ENCODE measurements around the gene MCOLN3.

Gene MCOLN3

DNA sequence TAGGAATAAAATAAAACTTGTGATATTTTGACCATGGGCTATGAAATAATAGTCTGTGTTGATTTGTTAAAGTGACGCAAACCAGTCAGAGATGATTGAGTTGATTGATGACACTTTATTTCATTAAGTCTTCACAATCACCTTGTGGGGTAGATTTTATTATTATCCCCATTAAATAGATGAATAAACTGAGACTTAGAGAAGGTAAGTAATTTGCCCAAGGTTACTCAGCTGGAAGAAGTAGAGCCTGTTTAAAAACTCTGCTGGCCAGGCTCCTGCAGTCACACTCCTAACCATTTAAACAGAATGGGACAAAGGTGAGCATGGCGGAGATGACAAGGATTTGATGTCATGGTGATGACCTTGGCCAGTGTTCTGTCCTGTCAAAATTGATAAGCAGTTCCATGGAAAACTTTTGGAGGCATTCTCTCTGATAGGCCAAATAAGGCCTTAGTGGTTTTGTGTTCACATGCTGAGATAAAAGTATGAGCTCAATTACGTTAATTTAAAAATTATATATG, 22.7 kb upstream of the MCOLN3 start:
- H3K4me3 ChIP-seq (replicated peaks; ENCODE audit: insufficient read depth, low read length) = no peak overlapping the region
- H3K27ac ChIP-seq (replicated peaks) = no peak overlapping the region
- H3K27me3 ChIP-seq (ENCODE audit: insufficient read depth, poor library complexity, severe bottlenecking) = peaks cover 2% of the 10 kb centered on the region
- TF ChIP-seq SPI1 (IDR thresholded peaks at IDR 0.05; ENCODE audit: borderline replicate concordance, low read depth) (no peak), GABPA (IDR thresholded peaks at IDR 0.05; ENCODE audit: low read depth) (no peak), POLR2AphosphoS5 (IDR thresholded peaks at IDR 0.05; ENCODE audit: low read depth) (no peak)
- TF ChIP-seq, protein P1, sequence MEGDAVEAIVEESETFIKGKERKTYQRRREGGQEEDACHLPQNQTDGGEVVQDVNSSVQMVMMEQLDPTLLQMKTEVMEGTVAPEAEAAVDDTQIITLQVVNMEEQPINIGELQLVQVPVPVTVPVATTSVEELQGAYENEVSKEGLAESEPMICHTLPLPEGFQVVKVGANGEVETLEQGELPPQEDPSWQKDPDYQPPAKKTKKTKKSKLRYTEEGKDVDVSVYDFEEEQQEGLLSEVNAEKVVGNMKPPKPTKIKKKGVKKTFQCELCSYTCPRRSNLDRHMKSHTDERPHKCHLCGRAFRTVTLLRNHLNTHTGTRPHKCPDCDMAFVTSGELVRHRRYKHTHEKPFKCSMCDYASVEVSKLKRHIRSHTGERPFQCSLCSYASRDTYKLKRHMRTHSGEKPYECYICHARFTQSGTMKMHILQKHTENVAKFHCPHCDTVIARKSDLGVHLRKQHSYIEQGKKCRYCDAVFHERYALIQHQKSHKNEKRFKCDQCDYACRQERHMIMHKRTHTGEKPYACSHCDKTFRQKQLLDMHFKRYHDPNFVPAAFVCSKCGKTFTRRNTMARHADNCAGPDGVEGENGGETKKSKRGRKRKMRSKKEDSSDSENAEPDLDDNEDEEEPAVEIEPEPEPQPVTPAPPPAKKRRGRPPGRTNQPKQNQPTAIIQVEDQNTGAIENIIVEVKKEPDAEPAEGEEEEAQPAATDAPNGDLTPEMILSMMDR (IDR thresholded peaks at IDR 0.05; ENCODE audit: insufficient read depth, low read length) = no peak
- TF ChIP-seq, protein P2, sequence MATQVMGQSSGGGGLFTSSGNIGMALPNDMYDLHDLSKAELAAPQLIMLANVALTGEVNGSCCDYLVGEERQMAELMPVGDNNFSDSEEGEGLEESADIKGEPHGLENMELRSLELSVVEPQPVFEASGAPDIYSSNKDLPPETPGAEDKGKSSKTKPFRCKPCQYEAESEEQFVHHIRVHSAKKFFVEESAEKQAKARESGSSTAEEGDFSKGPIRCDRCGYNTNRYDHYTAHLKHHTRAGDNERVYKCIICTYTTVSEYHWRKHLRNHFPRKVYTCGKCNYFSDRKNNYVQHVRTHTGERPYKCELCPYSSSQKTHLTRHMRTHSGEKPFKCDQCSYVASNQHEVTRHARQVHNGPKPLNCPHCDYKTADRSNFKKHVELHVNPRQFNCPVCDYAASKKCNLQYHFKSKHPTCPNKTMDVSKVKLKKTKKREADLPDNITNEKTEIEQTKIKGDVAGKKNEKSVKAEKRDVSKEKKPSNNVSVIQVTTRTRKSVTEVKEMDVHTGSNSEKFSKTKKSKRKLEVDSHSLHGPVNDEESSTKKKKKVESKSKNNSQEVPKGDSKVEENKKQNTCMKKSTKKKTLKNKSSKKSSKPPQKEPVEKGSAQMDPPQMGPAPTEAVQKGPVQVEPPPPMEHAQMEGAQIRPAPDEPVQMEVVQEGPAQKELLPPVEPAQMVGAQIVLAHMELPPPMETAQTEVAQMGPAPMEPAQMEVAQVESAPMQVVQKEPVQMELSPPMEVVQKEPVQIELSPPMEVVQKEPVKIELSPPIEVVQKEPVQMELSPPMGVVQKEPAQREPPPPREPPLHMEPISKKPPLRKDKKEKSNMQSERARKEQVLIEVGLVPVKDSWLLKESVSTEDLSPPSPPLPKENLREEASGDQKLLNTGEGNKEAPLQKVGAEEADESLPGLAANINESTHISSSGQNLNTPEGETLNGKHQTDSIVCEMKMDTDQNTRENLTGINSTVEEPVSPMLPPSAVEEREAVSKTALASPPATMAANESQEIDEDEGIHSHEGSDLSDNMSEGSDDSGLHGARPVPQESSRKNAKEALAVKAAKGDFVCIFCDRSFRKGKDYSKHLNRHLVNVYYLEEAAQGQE (IDR thresholded peaks at IDR 0.05; ENCODE audit: insufficient replicate concordance, low read depth) = no peak
- no peak for DNase-seq (ENCODE audit: low read depth in 1 of 2, low spot score in 1 of 2)

DNA sequence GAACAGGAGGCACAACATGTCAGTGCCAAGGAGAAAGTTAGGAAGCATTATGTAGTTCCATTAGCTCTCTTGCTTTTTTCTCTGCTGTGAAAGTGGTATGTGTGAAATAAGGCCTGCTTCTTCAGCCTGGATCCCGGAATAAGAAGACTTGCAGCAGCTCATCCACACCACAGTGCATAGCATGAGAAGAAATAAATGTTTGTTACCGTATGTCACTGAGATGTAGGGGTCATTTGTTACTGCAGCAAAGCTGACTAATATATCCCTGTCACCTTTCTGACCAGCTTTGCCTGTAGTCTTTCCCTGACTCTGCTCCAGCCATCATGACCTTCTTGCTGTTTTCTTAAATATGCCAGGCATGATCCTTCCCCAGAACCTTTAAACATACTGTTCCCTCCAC, 20.5 kb upstream of the MCOLN3 start:
- Histone ChIP-seq H3K27ac (replicated peaks) (no peak overlapping the region), H3K27me3 (ENCODE audit: insufficient read depth, poor library complexity, severe bottlenecking) (peaks cover 2% of the 10 kb centered on the region), H3K4me3 (replicated peaks; ENCODE audit: insufficient read depth, low read length) (no peak overlapping the region)
- no peak for TF ChIP-seq SPI1 (IDR thresholded peaks at IDR 0.05; ENCODE audit: borderline replicate concordance, low read depth)
- TF ChIP-seq GABPA (IDR thresholded peaks at IDR 0.05; ENCODE audit: low read depth) = no peak
- TF ChIP-seq POLR2AphosphoS5 (IDR thresholded peaks at IDR 0.05; ENCODE audit: low read depth) = no peak
- TF ChIP-seq, protein P2 (IDR thresholded peaks at IDR 0.05; ENCODE audit: insufficient replicate concordance, low read depth) = no peak
- TF ChIP-seq, protein P1 (IDR thresholded peaks at IDR 0.05; ENCODE audit: insufficient read depth, low read length) = no peak
- DNase-seq (ENCODE audit: low read depth in 1 of 2, low spot score in 1 of 2) = no peak

DNA sequence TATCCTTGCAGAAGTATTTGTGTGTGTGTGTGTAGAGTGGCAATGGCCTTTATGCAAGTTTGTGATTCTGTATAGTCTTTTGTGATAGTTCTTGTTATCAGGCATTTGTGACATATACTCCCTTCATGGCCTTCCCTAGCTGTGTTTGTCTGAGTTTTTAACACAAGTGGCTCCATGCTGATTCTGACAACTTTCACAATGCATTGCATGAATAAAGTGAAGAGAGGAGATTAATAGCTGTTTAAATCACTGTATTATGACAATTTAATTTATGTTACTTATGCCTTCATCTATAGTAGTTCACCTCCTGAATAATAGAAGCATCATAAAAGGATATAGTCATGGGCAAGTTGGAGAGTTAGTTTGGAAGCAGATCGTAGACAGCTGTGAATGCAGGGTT, 17.2 kb upstream of the MCOLN3 start:
- Histone ChIP-seq H3K27me3 (ENCODE audit: insufficient read depth, poor library complexity, severe bottlenecking) (peaks cover 6% of the 10 kb centered on the region), H3K27ac (replicated peaks) (no peak overlapping the region), H3K4me3 (replicated peaks; ENCODE audit: insufficient read depth, low read length) (no peak overlapping the region)
- TF ChIP-seq, protein P1 (IDR thresholded peaks at IDR 0.05; ENCODE audit: insufficient read depth, low read length) = no peak
- no peak for TF ChIP-seq GABPA (IDR thresholded peaks at IDR 0.05; ENCODE audit: low read depth)
- TF ChIP-seq, protein P2 (IDR thresholded peaks at IDR 0.05; ENCODE audit: insufficient replicate concordance, low read depth) = no peak
- no peak for TF ChIP-seq POLR2AphosphoS5 (IDR thresholded peaks at IDR 0.05; ENCODE audit: low read depth)
- TF ChIP-seq SPI1 (IDR thresholded peaks at IDR 0.05; ENCODE audit: borderline replicate concordance, low read depth) = no peak
- no peak for DNase-seq (ENCODE audit: low read depth in 1 of 2, low spot score in 1 of 2)

Measured in HL-60 (cell line).